Activated CD8-positive, alpha-beta memory T cell treated with anti-CD3 and anti-CD28 coated beads for 4 hours (primary cell): ENCODE results near the gene LUZP1.
"Not testable (repeated sequence)": the region's sequence is repeated elsewhere in the genome, so short reads cannot be mapped to it uniquely, and the experiment has no call there.

ENCODE experiments used
- DNase-seq, 2 donors: peaks; one replicate each; pipeline ENCODE4 v3.0.0-alpha.2; 2020; ENCODE audit warnings: low read depth in 2 of 2

LUZP1 gene

GRCh38 chr1:23188936-23189452 is 20.3 kb upstream of the LUZP1 start:
- DNase-seq = not testable (repeated sequence)

- DNase-seq = no peak
These were observed 19.8 kb upstream of the LUZP1 start for GRCh38 chr1:23188434-23188884.

- DNase-seq = no peak
These were observed 19.0 kb upstream of the LUZP1 start for GRCh38 chr1:23187637-23188036.

- DNase-seq = no peak
These were observed 16.7 kb upstream of the LUZP1 start for GRCh38 chr1:23185381-23185780.

GRCh38 chr1:23184212-23184934 is 15.7 kb upstream of the LUZP1 start:
- DNase-seq = no peak

GRCh38 chr1:23179862-23180261 is 11.2 kb upstream of the LUZP1 start:
- DNase-seq = no peak

- DNase-seq = no peak
These were observed 10.3 kb upstream of the LUZP1 start for GRCh38 chr1:23178950-23179349.

GRCh38 chr1:23178414-23178813 is 9.8 kb upstream of the LUZP1 start:
- no peak for DNase-seq

GRCh38 chr1:23177438-23178380 is 9.1 kb upstream of the LUZP1 start:
- DNase-seq = no peak

- DNase-seq = no peak
These were observed 8.4 kb upstream of the LUZP1 start for GRCh38 chr1:23177031-23177430.

- DNase-seq = no peak
These were observed 5.9 kb upstream of the LUZP1 start for GRCh38 chr1:23174426-23175110.

GRCh38 chr1:23171181-23171755 is 2.6 kb upstream of the LUZP1 start:
- no peak for DNase-seq

GRCh38 chr1:23169727-23170335 is 1.2 kb upstream of the LUZP1 start:
- DNase-seq = no peak

- DNase-seq = no peak
These were observed 529 bp upstream of the LUZP1 start for GRCh38 chr1:23169195-23169575.

- no peak for DNase-seq
These were observed 594 bp downstream of the LUZP1 start for GRCh38 chr1:23168079-23168444.

GRCh38 chr1:23167353-23168078 is 1.1 kb downstream of the LUZP1 start:
- DNase-seq = no peak

- DNase-seq = no peak
These were observed 1.8 kb downstream of the LUZP1 start for GRCh38 chr1:23166854-23167253.

GRCh38 chr1:23163395-23163794 is 5.3 kb downstream of the LUZP1 start:
- DNase-seq = no peak

- no peak for DNase-seq
These were observed 8.4 kb downstream of the LUZP1 start for GRCh38 chr1:23159963-23160877.

- DNase-seq = no peak
These were observed 11.7 kb downstream of the LUZP1 start for GRCh38 chr1:23156940-23157339.
